ENCODE results near the gene CFAP210.
"Not testable (repeated sequence)": the region's sequence is repeated elsewhere in the genome, so short reads cannot be mapped to it uniquely, and the experiment has no call there.

DNA sequence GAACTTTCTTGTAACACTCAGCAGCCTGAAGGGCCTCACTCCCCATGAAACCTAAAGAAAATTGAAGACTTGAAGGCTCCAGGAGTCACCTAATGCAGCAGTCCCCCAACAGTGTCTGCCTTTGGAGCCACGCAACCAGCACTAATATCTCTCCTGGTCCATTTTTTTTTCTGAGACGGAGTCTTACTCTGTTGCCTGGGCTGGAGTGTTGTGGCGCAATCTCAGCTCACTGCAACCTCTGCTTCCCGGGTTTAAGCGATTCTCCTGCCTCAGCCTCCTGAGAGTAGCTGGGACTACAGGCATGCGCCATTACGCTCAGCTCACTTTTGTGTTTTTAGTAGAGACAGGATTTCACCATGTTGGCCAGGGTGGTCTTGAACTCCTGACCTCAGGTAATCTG is 97.7 kb downstream of the CFAP210 start:
- TF ChIP-seq, protein P1, sequence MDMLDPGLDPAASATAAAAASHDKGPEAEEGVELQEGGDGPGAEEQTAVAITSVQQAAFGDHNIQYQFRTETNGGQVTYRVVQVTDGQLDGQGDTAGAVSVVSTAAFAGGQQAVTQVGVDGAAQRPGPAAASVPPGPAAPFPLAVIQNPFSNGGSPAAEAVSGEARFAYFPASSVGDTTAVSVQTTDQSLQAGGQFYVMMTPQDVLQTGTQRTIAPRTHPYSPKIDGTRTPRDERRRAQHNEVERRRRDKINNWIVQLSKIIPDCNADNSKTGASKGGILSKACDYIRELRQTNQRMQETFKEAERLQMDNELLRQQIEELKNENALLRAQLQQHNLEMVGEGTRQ (CRISPR knock-in tag; IDR thresholded peaks at IDR 0.05) = not testable (repeated sequence)
- TF ChIP-seq, protein P2, sequence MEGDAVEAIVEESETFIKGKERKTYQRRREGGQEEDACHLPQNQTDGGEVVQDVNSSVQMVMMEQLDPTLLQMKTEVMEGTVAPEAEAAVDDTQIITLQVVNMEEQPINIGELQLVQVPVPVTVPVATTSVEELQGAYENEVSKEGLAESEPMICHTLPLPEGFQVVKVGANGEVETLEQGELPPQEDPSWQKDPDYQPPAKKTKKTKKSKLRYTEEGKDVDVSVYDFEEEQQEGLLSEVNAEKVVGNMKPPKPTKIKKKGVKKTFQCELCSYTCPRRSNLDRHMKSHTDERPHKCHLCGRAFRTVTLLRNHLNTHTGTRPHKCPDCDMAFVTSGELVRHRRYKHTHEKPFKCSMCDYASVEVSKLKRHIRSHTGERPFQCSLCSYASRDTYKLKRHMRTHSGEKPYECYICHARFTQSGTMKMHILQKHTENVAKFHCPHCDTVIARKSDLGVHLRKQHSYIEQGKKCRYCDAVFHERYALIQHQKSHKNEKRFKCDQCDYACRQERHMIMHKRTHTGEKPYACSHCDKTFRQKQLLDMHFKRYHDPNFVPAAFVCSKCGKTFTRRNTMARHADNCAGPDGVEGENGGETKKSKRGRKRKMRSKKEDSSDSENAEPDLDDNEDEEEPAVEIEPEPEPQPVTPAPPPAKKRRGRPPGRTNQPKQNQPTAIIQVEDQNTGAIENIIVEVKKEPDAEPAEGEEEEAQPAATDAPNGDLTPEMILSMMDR (IDR thresholded peaks at IDR 0.05) = not testable (repeated sequence)
